GM12865 (cell line): ENCODE measurements around the gene SYCP2L.
"Not testable (repeated sequence)": the region's sequence is repeated elsewhere in the genome, so short reads cannot be mapped to it uniquely, and the experiment has no call there.

Experiments used
- DNase-seq: peaks from one replicate; pipeline ENCODE4 v3.0.0; 2010; ENCODE audit warnings: low read depth
- H3K4me3 ChIP-seq: 2 replicates; pipeline ENCODE4 v1.5.1; 2011; ENCODE audit warnings: mild to moderate bottlenecking, low read depth, low read length, control low read depth
- TF ChIP-seq, protein P1 (sequence below): IDR thresholded peaks from 2 replicates; pipeline ENCODE4 v1.5.1; 2011; ENCODE audit warnings: low read length, control low read depth, low read depth, inconsistent platforms; ENCODE audit not compliant: insufficient read depth; ENCODE audit errors: missing control alignments

The SYCP2L gene

DNA sequence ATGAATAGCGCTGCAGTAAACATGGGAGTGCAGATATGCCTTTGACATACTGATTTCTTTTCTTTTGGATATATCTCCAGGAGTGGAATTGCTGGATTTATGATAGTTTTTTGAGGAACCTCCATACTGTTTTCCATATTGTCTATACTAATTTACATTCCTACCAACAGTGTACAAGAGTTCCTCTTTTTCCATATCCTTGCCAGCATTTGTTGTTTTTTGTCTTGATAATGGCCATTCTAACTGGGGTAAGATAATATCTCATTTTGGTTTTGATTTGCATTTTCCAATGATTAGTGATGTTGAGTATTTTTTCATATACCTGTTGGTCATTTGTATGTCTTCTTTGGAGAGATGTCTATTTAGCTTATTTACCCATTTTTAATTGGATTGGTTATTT lies 3.3 kb downstream of the SYCP2L start:
- no peak overlapping the region for H3K4me3 ChIP-seq
- TF ChIP-seq, protein P1, sequence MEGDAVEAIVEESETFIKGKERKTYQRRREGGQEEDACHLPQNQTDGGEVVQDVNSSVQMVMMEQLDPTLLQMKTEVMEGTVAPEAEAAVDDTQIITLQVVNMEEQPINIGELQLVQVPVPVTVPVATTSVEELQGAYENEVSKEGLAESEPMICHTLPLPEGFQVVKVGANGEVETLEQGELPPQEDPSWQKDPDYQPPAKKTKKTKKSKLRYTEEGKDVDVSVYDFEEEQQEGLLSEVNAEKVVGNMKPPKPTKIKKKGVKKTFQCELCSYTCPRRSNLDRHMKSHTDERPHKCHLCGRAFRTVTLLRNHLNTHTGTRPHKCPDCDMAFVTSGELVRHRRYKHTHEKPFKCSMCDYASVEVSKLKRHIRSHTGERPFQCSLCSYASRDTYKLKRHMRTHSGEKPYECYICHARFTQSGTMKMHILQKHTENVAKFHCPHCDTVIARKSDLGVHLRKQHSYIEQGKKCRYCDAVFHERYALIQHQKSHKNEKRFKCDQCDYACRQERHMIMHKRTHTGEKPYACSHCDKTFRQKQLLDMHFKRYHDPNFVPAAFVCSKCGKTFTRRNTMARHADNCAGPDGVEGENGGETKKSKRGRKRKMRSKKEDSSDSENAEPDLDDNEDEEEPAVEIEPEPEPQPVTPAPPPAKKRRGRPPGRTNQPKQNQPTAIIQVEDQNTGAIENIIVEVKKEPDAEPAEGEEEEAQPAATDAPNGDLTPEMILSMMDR = no peak
- DNase-seq = no peak

DNA sequence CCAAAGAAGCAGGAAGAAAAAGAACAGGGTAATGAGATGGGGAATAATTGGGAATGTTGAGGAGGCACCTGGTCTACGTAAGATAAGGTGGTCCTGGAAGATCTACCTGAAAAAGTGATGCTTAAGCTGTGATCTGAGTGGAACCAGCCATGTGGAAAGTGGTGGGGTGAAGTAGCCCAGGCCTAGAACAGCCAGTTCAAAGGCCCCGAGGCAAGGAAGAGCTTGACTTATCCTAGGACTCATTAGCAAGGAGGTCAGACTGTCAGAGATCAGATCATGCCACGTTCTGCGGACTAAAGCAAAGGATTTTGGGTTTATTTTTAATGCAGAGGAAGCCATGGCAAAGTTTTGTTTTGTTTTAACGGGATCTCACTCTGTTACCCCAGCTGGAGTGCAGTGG lies 5.1 kb downstream of the SYCP2L start:
- no peak overlapping the region for H3K4me3 ChIP-seq
- TF ChIP-seq, protein P1 = no peak
- no peak for DNase-seq

DNA sequence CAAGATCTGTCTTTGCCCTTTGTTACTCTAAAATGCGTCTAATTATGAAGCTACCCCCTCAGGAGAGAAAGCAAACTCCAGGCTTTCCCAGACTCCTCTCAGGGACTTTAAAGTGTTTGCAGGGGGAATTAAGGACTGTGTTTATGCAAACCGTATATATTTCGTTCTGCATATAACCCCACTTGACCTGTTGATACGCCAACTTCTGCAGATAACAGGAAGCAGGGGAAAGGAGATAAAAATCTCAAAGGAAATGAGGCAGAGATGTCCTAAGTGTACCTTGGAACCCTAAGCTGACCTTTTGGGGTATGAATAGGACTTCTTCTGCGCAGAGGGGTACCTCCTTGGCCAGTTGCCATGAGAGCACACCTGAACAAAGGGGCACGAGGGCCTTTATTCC lies 8.1 kb downstream of the SYCP2L start:
- TF ChIP-seq, protein P1 = no peak
- DNase-seq = no peak
- H3K4me3 ChIP-seq = no peak overlapping the region

DNA sequence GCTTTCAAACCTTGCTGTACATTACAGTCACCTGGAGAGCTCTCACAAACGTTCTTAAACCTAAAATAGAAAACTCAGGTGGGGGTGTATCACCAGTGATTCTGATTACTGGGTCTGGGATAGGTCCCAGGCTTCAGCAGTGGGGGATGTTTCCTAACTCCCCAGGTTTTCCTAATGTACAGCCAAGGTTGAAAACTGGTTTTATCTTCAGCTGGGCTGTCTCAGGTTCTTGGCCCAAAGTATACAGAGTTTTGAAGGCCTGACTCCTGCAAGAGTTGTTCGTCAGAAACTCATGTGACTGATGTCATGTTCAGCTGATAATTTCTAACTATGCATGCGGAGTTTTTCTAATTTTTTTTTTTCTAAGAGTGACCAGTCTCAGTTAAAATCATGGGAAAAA lies 9.8 kb downstream of the SYCP2L start:
- H3K4me3 ChIP-seq = no peak overlapping the region
- TF ChIP-seq, protein P1 = no peak
- no peak for DNase-seq

DNA sequence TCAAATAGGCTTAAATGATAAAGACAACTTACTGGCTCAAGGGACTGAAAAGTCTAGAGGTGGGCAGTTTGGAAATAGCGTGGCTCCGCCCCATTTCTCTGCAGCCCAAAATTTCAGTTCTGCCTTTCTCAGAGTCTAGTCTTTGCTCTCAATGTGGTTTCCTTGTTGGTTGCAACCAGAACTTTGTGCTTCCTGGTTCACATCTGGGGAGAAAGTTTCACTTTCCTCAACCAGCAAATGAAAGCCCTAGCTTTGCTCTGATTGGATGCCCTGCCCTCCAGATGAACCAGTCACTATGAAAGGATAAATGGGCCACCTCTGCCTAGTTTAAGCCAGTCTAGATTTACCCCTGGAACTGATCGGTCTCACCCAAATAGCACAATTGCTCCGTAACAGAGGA lies 14.9 kb downstream of the SYCP2L start:
- TF ChIP-seq, protein P1 = no peak
- peak; percentile 69 for DNase-seq
- H3K4me3 ChIP-seq = no peak overlapping the region

DNA sequence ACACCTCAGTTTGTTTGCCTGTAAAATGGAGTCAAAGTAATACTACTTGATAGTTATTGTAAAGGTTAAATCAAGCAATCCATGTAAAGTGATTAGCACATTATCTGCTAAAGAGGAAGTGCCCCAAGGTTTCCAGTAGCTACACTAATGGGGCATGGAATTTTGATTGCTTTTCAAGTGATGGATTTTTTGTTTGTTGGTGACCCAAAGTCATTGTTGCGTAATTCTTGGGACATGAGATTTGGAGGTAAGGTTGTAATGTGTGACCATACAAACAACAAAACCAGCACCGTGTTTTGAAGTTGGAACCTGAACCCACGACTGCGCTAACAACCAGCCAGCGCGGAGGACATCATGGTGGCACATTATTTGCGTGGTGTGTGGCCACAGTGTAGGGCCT lies 17.2 kb downstream of the SYCP2L start:
- TF ChIP-seq, protein P1 = no peak
- H3K4me3 ChIP-seq = no peak overlapping the region
- DNase-seq = no peak

DNA sequence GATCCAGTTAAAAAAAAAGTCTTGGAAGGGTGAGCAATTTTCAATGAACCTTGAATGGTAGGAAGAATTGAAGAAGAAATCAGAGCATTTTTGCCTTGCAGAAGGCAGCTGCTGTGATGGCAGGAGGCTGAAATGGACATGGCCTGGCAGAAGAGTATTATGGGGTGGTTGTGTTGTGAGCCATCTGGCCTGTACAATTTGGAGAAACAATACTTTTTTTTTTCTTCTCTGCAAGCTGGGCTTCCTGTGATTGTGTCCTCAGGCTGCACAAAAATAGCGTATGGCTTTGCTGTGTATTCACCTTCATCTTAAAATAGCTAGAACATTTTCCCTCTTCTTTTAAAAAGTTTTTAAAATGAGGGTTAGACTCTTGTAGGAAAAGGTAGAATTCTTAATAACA lies 21.4 kb downstream of the SYCP2L start:
- TF ChIP-seq, protein P1 = no peak
- DNase-seq = no peak

DNA sequence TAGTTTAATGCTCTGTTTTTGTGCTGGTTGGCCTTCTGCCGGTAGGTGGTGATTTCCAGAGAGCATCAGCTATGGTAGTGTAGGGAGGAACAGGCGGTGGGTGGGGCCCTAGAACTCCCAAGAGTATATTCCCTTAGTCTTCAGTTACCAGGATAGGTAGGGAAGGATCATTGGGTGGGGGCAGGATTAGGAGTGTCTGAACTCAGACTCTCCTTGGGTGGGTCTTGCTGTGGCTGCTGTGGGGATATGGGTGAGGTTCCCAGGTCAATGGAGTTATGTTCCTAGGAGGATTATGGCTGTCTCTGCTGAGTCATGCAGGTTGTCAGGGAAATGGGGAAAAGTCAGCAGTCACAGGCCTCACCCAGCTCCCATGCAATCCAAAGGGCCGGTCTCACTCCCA lies 32.7 kb downstream of the SYCP2L start:
- DNase-seq, H3K4me3 ChIP-seq: not testable (repeated sequence)

More for the DNA sequence above, 21.4 kb downstream of the SYCP2L start:
- H3K4me3 ChIP-seq = no peak overlapping the region
